Duodenal mucosa (tissue), 2 donors: Measurements from ENCODE around the gene RUNDC3A.

Source experiments
- H3K27ac ChIP-seq: one replicate; pipeline ENCODE4 v1.7.0; 2013; ENCODE audit warnings: low read depth, low read length
- H3K27me3 ChIP-seq, 2 donors: one replicate each; pipeline ENCODE4 v1.7.0; 2013; ENCODE audit warnings: low read length in 2 of 2, control low read depth in 1 of 2; ENCODE audit not compliant: insufficient read depth in 2 of 2, control insufficient read depth in 1 of 2
- H3K36me3 ChIP-seq, 2 donors: one replicate each; pipeline ENCODE4 v1.7.0; 2013; ENCODE audit warnings: low read length in 2 of 2, control low read depth in 1 of 2; ENCODE audit not compliant: insufficient read depth in 2 of 2, control insufficient read depth in 1 of 2
- H3K4me1 ChIP-seq, 2 donors: one replicate each; pipeline ENCODE4 v1.7.0; 2013; ENCODE audit warnings: low read length in 2 of 2, control low read depth in 1 of 2; ENCODE audit not compliant: insufficient read depth in 2 of 2, control insufficient read depth in 1 of 2
- H3K4me3 ChIP-seq, 2 donors: one replicate each; pipeline ENCODE4 v1.7.0; 2013; ENCODE audit warnings: low read length in 2 of 2, low read depth in 1 of 2
- H3K9ac ChIP-seq, 2 donors: one replicate each; pipeline ENCODE4 v1.7.0; 2013; ENCODE audit warnings: low read length in 2 of 2, low read depth in 1 of 2
- H3K9me3 ChIP-seq, 2 donors: one replicate each; pipeline ENCODE4 v1.7.0; 2013; ENCODE audit warnings: low read length in 2 of 2, control low read depth in 1 of 2; ENCODE audit not compliant: control insufficient read depth in 1 of 2

RUNDC3A gene

DNA sequence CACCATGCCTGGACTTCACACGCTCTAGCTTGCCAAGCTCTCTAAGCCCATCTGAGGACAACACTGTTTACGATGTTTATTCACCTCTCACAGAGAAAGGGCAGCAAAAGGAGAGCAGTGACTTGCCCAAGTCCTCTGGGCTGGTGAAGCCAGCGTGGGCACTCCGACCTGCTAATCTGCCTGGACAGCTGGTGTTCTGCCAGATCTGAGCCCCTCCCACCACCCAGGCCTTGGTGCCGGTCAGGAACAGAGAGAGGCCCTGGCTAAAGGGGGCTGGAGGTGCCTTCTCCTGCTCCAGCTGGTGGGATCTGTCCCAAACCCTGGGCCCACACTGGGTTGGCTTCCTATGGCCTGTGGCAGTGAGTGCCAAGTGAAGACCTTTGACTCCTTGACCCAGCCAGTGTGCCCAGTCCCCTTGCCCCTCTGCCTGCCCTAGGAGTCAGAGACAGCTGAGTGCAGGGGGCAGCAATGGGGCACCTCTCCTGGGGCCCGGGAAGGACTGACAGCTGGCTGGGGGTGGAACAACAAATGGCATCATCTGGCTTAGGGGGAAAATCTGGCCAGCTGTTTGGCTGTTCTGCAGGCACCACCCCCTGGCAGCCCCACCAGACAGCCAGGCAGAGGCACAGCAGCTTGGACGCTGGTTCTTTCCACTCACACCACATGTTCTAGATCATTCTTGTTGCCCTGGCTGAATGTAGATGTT is 38.7 kb upstream of the RUNDC3A start:
- H3K27ac ChIP-seq, result no peak overlapping the region
- no peaks in the 10 kb centered on the region for H3K9me3 ChIP-seq
- H3K9ac ChIP-seq, result no peak overlapping the region
- no peak overlapping the region for H3K4me3 ChIP-seq
- H3K36me3 ChIP-seq, result no peaks in the 10 kb centered on the region
- H3K4me1 ChIP-seq, result no peaks in the 10 kb centered on the region
- H3K27me3 ChIP-seq, result peaks cover 0 to 3% of the 10 kb centered on the region in 2 donors

DNA sequence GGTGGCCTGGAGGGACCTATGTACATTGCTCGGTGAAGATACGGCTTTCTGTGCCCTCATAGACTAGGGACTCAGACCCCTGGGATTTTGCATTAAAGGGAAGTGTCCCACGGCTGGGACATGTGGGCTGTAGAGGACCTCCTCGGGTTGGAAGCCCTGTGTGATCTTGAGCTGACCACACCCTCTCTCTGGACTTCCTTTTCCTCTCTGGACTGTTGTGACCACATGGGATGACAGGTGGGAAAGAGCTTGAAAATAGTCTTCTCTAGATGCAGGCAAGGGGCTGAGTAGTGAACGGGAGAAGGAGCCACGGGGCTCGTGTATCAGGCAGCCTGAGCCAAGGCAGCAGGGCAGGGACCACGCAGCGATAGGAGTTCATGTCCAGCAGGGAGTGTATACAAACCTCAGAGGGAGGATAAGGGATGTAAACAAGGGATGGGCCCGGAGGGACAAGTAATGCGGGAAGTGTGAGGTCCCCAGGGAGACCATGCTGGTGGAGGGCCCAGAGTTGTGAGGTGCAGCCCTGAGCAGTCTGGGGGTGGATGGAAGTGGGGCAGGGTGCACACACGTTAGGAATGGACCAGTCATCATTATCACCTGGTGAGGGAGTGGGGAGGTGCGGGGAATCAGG is 36.0 kb upstream of the RUNDC3A start:
- Histone ChIP-seq H3K36me3 (no peaks in the 10 kb centered on the region), H3K4me3 (no peak overlapping the region), H3K27ac (no peak overlapping the region), H3K4me1 (no peaks in the 10 kb centered on the region), H3K9ac (no peak overlapping the region), H3K9me3 (no peaks in the 10 kb centered on the region), H3K27me3 (peaks cover 0 to 3% of the 10 kb centered on the region in 2 donors)

DNA sequence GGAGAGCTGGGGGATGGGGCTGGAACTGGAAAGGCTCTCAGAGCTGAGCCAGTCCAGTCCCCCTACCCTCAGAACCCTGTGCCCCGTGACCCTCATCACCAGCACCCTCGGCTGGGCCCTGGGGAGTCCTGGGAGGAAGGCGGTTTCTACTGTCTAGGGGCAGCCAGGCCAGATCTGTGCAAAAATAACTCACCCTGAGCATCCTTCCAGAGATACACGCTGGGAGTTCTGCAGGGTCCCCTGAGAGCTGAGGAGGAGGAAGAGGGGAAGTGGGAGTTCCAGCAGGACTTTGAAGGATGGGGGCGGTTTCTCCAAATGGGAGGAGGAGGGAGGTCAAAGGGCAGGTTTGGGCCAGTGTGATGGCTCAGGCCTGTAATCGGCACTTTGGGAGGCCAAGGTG is 35.4 kb upstream of the RUNDC3A start:
- no peak overlapping the region for H3K9ac ChIP-seq
- H3K9me3 ChIP-seq, result no peaks in the 10 kb centered on the region
- no peak overlapping the region for H3K4me3 ChIP-seq
- H3K27me3 ChIP-seq, result peaks cover 0 to 3% of the 10 kb centered on the region in 2 donors
- no peaks in the 10 kb centered on the region for H3K4me1 ChIP-seq
- H3K36me3 ChIP-seq, result no peaks in the 10 kb centered on the region
- H3K27ac ChIP-seq, result no peak overlapping the region

GRCh38 chr17:44273607-44274006 is 34.8 kb upstream of the RUNDC3A start:
- no peaks in the 10 kb centered on the region for H3K4me1 ChIP-seq
- H3K27ac ChIP-seq, result no peak overlapping the region
- peaks cover 0 to 3% of the 10 kb centered on the region in 2 donors for H3K27me3 ChIP-seq
- no peaks in the 10 kb centered on the region for H3K36me3 ChIP-seq
- H3K9me3 ChIP-seq, result no peaks in the 10 kb centered on the region
- no peak overlapping the region for H3K4me3 ChIP-seq
- no peak overlapping the region for H3K9ac ChIP-seq

GRCh38 chr17:44277976-44278375 is 30.4 kb upstream of the RUNDC3A start:
- H3K4me3 ChIP-seq, result no peak overlapping the region
- H3K4me1 ChIP-seq, result peaks cover 11 to 18% of the 10 kb centered on the region in 2 donors
- no peaks in the 10 kb centered on the region for H3K9me3 ChIP-seq
- no peaks in the 10 kb centered on the region for H3K27me3 ChIP-seq
- H3K36me3 ChIP-seq, result no peaks in the 10 kb centered on the region
- H3K9ac ChIP-seq, result no peak overlapping the region
- H3K27ac ChIP-seq, result no peak overlapping the region

- no peak overlapping the region for H3K9ac ChIP-seq
- H3K27ac ChIP-seq, result no peak overlapping the region
- no peaks in the 10 kb centered on the region for H3K27me3 ChIP-seq
- H3K4me1 ChIP-seq, result peaks cover 11 to 18% of the 10 kb centered on the region in 2 donors
- no peaks in the 10 kb centered on the region for H3K9me3 ChIP-seq
- H3K4me3 ChIP-seq, result no peak overlapping the region
- no peaks in the 10 kb centered on the region for H3K36me3 ChIP-seq
Observed at GRCh38 chr17:44279346-44279665, 29.1 kb upstream of the RUNDC3A start.

DNA sequence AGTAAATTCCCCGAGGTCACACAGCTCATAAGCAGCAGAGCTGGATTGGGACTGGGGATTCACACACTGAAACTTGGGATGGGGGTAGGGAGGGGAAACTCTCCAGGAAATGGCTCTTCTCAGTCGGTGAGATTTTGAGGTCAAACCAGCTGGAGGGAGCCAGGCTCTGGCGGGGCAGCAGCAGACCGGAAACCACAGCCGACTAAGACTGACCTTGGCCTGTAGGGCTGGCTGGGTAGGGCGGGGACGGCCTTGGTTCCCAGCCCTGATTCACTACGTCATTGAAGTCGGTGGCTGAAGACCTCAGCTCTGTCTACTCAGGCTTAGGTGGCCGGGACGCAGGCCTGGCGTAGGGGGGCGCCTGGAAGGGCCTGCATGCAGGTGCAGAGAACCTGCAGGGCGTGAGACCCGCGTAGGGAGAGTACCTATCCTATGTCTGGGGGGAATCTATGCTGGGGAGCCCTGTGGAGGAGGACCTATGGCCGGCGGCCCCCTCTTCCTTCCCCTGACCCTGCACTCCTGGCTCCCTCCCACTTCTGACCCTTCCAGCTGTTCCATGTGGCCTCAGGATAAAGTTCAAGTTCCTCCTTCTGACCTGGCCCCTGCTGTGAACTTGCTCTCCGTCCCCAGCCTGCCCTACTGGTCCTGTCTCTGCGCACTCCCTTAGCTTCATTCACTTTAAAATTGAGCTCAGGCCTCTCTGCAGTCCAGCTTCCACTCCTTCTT is 28.6 kb upstream of the RUNDC3A start:
- Histone ChIP-seq H3K4me1 (peaks cover 11 to 18% of the 10 kb centered on the region in 2 donors), H3K27me3 (no peaks in the 10 kb centered on the region), H3K9ac (peak overlapping the region in 1 of 2 donors; percentile 47), H3K27ac (peak overlapping the region; percentile 51), H3K9me3 (no peaks in the 10 kb centered on the region), H3K4me3 (peak overlapping the region in 1 of 2 donors; percentile 32), H3K36me3 (no peaks in the 10 kb centered on the region)

DNA sequence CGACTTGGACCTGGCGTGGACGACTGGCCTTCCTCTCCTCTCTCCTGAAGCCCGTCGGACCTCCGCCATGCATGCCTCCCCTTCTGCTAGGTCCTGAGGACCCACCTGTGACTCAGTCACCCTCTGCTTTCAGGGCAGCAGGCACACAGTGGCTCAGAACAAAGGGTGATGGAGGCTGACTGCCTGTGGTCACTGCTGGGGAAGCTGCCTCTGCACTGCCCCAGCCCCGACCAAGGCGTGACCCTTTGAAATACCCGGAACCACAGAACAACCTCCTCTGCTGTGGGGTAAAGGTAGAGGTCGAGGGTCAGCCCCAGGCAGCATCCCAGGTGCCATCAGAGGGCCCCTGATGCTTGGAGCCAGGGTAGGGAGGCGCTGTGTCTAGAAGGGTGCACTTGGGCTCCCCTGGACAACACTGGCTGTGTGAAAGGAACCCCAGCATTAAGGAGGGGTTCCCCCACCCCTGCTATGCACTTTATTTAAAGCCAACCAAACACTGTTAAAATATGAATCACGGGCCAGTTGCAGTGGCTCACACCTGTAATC is 27.9 kb upstream of the RUNDC3A start:
- H3K27ac ChIP-seq, result no peak overlapping the region
- no peaks in the 10 kb centered on the region for H3K9me3 ChIP-seq
- no peak overlapping the region for H3K9ac ChIP-seq
- peaks cover 11 to 18% of the 10 kb centered on the region in 2 donors for H3K4me1 ChIP-seq
- H3K36me3 ChIP-seq, result no peaks in the 10 kb centered on the region
- no peak overlapping the region for H3K4me3 ChIP-seq
- no peaks in the 10 kb centered on the region for H3K27me3 ChIP-seq

GRCh38 chr17:44281570-44281969 is 26.8 kb upstream of the RUNDC3A start:
- Histone ChIP-seq H3K4me3 (no peak overlapping the region), H3K9ac (no peak overlapping the region), H3K9me3 (no peaks in the 10 kb centered on the region), H3K36me3 (no peaks in the 10 kb centered on the region), H3K4me1 (peaks cover 11 to 18% of the 10 kb centered on the region in 2 donors), H3K27me3 (no peaks in the 10 kb centered on the region), H3K27ac (no peak overlapping the region)

- Histone ChIP-seq H3K4me1 (peaks cover 11 to 18% of the 10 kb centered on the region in 2 donors), H3K27ac (no peak overlapping the region), H3K36me3 (no peaks in the 10 kb centered on the region), H3K9ac (no peak overlapping the region), H3K4me3 (no peak overlapping the region), H3K9me3 (no peaks in the 10 kb centered on the region), H3K27me3 (no peaks in the 10 kb centered on the region)
Observed at GRCh38 chr17:44282264-44282663, 26.1 kb upstream of the RUNDC3A start.
